Kasumi-1 (cell line): Measurements from ENCODE around the gene ITGA7.

ENCODE experiments used
- DNase-seq, 2 experiments: peaks; one replicate each; lab custom pipeline; 2025; lab: John Stamatoyannopoulos, UW

ITGA7 gene

DNA sequence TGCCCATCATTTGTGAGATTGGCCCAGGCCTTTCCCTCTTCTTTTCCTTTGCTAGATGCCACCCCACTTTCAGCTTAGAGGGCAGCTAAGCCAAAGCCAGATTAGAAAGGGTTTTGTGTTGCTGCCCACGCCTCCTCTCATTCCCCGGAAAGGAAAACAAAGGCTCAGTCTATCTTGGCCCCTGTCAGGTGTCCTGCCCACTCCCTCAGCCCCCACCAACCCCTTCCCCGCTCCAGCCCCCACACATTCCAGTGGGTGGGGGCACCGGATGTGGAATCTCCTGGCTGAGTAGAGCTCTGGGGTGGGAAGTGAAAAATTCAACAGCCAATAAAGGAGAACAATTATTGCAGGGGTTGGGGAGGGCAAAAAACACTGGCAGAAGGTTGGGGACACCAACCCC lies 10.3 kb upstream of the ITGA7 start:
- DNase-seq: no peak

GRCh38 chr12:55717011-55718007 lies 9.6 kb upstream of the ITGA7 start:
- DNase-seq: no peak

DNA sequence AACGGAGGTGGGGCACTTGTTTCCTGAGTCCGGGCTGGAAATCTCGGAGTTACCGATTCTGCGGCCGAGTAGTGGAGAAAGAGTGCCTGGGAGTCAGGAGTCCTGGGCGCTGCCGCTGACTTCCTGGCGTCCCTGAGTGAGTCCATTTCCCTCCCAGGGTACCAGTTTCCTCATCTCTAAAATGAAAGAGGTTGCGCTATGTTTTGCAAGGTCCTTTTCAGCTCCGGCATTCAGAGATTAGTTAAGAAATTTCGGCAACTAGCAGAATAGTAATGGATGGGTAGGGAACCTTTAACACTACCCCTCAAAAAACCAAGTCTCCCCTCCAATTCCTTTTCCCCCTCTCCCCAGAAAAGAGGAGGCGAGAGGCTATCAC lies 8.9 kb upstream of the ITGA7 start:
- no peak for DNase-seq

DNA sequence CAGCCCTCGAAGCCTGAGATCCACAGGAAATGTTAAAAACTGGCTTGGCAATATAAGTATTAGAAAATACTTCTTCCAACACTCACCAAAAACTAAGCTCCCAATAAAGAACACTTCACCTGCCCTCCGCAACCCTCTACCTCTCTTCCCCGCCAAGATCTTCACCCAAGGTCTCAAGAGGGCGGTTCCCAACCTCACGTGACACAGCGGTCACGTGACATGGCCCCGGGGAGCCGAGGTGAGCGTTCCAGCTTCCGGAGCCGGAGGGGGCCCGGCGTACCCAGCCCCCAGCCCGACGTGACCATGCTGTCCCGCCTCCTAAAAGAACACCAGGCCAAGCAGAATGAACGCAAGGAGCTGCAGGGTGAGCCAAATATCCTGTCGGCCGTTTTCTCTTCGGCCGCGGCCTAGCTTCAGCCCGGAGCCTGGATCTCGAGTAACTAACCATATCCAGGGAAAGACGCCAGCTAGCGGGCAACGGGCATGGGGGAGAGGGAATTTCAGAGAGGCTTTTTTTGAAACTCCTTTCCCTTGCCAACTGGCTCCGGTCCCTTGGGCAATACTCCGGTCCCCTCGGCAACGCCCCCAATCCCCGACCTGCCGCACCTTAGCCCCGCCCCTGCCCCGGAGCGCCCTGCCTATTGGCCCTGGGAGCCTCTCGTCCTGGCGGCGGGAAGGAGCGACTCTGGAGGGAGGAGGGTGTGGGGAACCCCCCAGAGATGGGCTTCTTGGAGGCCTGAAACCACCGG lies 8.3 kb upstream of the ITGA7 start, which contains the start of gene BLOC1S1:
BLOC1S1 (plus strand) TSS at position 214 of the 749 bp plus-strand sequence; CDS start at position 220, 6 bp downstream.
- DNase-seq: peak; percentile 72 to 77

DNA sequence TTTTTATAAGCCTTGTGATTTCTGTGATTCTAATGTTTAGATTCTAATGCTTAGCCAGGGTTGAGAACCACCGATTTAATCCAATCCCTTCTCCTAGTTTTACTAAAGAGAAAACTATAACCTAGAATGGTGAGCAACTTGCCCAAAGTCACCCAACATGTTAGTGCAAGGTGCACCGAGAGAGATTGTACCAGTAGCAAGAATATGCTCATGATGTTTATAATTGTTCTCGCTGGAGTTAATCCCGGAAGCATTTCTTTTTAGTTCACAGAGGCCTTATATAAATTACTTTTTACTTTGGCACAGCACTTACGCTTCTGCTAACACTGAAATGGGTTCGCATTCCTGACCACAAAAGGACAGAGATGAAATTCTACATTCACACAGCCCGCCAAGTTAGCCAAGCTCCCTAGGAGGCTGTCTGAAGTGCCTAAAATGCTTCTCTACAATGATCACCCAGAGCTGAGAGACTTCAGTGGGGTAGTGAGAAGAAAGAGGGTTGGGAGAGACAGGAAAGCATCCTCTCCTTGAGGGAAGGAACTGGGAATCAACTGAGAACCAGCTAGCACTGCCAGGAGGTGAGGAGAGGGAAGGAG lies 7.6 kb upstream of the ITGA7 start:
- DNase-seq: no peak

DNA sequence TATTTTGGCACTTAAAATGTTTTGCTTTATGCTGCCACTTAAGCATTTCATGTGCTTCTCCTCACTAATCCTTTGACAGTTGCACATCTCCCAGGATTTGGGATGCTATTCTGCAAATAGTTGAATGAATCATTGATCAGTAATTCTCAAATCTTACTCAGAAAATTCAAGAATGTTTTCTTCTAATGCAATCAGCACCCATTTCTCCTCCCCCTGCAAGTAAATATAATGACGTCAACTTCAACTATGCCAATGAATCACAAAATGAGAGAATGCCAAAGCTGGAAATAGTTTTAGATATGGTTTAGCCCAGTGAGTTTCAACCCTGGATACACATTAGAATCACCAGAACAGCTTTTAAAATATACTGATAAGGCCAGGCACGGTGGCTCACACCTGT lies 6.0 kb upstream of the ITGA7 start:
- no peak for DNase-seq

GRCh38 chr12:55712700-55713415 lies 5.2 kb upstream of the ITGA7 start:
- DNase-seq: no peak

GRCh38 chr12:55711786-55712553 lies 4.3 kb upstream of the ITGA7 start:
- no peak for DNase-seq

DNA sequence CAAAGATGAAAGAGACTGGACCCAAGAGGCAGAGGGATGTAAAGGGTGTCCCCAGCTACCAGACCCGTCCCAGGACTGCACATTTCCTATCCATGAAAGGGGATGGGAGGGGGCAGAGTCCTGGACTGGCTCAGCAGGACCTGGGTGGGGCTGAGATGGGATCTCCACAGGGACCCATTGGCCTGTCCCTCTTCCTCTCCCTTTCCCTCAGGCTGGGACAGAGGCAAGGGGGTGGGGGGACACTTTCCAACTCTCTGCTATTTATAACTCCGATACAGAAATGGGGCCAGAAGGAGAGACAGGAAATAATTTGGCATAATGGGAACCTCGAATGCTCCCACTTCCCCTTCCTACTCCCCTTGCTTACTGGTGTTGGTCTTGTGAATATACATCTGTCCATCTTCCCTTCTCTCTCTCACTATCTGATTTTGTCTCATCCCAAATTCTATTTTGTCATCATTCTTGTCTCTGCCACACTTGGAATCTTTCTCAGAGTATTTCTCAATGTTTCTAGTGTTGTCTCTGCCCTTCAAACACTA lies 1.1 kb upstream of the ITGA7 start:
- DNase-seq: peak in 1 of 2 experiments; percentile 14

- no peak for DNase-seq
These were observed 459 bp downstream of the ITGA7 start for GRCh38 chr12:55707219-55707671.

DNA sequence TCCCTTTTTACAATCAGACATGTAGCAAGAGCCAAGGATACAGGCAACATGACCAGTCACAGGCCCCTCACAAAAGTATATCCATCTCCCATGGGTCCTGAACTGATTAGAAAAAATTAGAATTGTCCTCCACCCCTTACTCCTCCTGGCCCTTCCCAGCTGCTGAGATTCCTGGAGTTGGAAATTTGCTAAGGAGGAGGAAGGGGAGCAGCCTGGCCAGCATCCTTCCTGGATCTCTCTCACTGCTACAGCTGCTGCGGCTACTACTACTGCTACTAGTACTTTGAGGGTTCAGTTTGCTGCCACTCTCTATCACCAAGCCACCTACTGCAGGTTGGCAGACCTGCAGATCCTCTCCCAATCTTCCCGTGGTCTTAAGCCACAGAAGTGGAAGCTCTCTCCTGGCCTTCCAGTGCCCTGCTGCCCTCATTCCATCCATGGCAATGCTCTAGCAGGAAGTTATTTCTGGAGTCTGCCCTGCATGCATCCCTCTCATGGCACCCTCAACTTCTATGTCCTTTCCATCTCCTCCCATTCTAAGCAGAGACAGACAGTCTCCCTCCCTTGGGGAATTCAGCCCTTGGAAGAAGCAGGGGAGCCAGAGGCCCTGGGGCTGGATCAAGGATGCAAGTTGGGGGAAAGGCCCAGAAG lies 1.0 kb downstream of the ITGA7 start:
- DNase-seq: no peak

DNA sequence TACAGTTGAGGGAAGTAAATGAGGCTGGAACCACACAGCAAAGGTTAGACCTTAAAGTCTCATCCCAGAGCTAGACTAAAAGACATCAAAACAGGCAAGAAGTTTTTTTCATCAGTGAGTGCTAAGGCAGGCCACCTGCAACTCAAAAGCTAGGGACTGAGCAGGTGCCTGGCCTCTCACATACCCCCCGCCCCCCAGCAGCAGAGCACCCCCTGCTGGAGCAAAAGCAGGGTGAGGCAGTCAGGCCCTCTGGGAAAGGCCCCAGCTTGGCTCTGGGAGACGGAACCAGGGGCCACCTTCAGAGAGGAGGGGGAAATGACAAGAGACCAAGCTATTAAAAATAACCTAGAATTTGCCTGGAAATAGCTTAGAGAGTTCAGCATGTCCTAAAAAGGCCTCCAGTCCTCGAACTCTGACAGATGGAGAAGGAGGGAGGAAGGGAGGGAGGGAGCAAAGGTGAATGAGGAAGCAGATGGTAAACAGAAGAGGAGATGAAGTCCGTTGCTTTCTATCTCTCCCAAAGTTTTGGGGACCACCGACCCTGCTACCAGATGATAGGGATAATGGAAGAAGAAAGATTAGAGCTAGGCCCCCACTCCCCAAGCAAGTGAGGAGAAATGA lies 1.8 kb downstream of the ITGA7 start:
- DNase-seq: no peak

GRCh38 chr12:55704824-55705718 lies 2.6 kb downstream of the ITGA7 start:
- DNase-seq: no peak

- DNase-seq: no peak
These were observed 3.6 kb downstream of the ITGA7 start for GRCh38 chr12:55703901-55704761.

- no peak for DNase-seq
These were observed 4.4 kb downstream of the ITGA7 start for GRCh38 chr12:55703288-55703687.

- no peak for DNase-seq
These were observed 4.8 kb downstream of the ITGA7 start for GRCh38 chr12:55702861-55703260.

DNA sequence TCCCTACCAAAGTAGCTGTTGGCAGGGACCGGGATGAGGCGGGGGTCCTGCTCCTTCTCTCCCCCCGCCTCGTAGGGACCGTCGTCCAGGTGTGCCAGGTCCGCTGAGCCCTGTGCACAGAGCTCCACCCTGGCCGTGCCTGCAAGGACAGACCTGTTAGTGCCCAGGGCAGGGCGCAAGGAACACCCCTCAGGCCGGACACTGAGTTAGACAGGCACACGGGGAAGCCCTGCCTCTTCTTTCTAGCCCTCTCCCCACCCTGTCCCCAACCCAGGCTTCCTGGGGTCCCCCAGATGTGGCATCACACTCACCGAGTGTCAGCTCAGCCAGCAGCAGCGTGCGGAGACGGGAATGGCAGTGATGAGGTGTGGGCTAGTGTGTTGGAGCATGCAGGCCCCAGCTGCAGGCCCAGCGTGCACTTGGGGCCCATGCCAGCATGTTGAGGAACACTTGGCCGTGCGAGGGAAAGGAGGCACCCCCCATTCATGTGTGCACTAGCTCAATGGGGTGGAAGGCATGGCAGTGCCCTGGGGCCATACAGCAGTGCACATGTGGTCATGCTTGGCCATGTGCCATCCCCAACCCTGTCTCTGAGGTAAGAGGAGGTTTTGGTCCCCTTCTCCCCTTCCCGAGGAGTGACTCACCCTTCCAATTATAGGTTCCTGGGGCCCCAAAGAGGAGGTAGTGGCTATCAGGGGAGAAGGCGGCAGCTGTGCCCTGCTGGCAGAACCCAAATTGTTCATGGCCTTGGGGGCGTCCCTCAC lies 7.3 kb downstream of the ITGA7 start:
- no peak for DNase-seq
